ENCODE data around the gene FLT1. TPM values are rescaled to one million over a fixed set of nuclear protein-coding genes. Genes with fewer than 3 reads are reported as not detected.
A peak's percentile ranks its signal among the peaks of the same experiment; 100 is the strongest.

FLT1 gene
- total and polyA plus RNA-seq, 11 donors: 13.1 to 73.2 (median 41.1) TPM

DNA sequence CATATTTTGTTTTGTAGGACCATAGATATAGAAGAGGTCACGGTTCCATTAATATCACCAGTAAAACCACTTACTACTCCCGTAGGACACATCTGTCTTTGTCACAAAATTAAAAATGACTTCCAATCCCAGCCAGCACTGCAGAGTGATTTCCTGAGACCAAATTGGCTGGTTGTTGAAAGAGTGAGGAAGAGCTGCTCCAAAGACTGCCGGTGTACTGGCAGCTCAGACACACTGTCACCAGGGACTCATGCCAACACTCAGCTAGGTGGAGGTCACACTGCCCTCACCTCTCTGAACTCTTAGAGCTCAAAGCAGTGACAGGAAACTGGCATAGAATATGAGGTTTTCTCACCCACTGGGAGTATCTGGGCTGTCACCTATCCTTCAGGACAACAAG, 52.1 kb downstream of the FLT1 start:
- Histone ChIP-seq H3K9me3 (peaks cover 0 to 40% (median 12%) of the 10 kb centered on the region in 12 donors), H3K4me3 (no peak overlapping the region), H3K27me3 (no peaks in the 10 kb centered on the region), H3K4me1 (peaks cover 0 to 37% (median 20%) of the 10 kb centered on the region in 12 donors), H3K27ac (peak overlapping the region in 5 of 12 donors; percentile 1 to 35 (median 17)), H3K36me3 (peaks cover 0 to 25% (median 0%) of the 10 kb centered on the region in 9 donors)
- intact Hi-C loops (cut with DNase I): loop anchor here in 1 of 10 donors (2.0 kb wide), 1 partner anchor 42 kb away; no protein-coding TSS in a partner anchor
- peak in 2 of 5 donors; percentile 26 to 38 for DNase-seq
- no peak for TF ChIP-seq POLR2A (IDR thresholded peaks at IDR 0.05)
- TF ChIP-seq, protein P1, sequence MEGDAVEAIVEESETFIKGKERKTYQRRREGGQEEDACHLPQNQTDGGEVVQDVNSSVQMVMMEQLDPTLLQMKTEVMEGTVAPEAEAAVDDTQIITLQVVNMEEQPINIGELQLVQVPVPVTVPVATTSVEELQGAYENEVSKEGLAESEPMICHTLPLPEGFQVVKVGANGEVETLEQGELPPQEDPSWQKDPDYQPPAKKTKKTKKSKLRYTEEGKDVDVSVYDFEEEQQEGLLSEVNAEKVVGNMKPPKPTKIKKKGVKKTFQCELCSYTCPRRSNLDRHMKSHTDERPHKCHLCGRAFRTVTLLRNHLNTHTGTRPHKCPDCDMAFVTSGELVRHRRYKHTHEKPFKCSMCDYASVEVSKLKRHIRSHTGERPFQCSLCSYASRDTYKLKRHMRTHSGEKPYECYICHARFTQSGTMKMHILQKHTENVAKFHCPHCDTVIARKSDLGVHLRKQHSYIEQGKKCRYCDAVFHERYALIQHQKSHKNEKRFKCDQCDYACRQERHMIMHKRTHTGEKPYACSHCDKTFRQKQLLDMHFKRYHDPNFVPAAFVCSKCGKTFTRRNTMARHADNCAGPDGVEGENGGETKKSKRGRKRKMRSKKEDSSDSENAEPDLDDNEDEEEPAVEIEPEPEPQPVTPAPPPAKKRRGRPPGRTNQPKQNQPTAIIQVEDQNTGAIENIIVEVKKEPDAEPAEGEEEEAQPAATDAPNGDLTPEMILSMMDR (IDR thresholded peaks at IDR 0.05): no peak
- WGBS, 4 donors: 16 to 30% (median 17%) methylated on average over 3 of the region's 3 CpGs
- ATAC-seq: peak in 3 of 4 donors; percentile 73 to 87 (median 84)

DNA sequence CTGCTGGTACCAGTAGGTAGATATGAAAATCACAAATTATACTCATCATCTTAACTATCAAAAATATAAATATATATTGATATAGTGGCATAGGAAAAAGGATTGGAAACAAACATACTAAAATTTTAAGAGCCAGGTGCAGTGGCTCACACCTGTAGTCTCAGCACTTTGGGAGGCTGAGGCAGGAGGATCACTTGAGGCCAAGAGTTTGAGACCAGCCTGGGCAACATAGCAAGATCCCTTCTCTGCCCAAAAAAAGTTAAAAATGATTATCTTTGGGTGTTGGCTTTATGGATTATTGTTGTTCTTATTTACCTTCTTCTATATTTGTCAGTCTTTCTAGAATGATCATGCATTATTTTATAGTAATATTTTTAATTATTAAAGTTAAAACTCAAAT, 53.4 kb downstream of the FLT1 start:
- intact Hi-C loops (cut with DNase I): no loop called here
- H3K36me3 ChIP-seq: peaks cover 0 to 30% (median 0%) of the 10 kb centered on the region in 9 donors

DNA sequence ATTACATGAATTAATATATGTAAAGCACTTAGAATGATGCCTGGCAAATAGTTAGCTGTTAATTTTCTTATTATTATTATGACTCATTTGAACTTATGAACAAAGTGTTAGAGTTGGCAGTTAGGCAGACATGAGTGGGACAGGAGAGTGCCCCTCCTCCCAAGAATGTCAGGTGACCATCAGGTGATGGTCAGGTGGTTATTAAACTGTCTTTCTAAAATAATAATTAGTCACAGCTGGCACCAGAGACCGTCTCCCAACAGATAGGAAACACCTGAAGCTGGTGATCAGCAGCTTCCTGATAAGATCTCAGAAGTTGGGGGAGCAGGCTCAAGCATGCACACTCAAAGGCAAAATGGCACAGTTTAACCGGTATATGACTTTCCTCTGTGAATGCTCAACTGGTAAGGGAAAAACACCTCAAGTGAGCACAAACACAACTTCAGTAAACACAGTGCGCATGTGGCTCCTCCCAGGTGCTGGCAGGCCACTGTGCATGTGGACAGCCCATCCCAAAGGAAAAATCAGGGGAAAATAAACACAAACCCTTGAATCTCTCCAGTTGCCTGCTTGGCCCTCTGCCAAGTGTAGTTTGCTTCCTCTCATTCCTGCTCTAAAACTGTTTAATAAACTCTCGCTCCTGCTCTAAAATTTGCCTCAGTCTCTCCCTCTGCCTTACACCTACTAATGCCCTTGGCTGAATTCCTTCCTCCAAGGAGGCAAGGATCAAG, 54.0 kb downstream of the FLT1 start:
- Histone ChIP-seq H3K27ac (no peak overlapping the region), H3K9me3 (peaks cover 0 to 23% (median 4%) of the 10 kb centered on the region in 12 donors), H3K36me3 (peaks cover 0 to 34% (median 0%) of the 10 kb centered on the region in 9 donors), H3K4me1 (peaks cover 0 to 44% (median 20%) of the 10 kb centered on the region in 12 donors), H3K27me3 (no peaks in the 10 kb centered on the region), H3K4me3 (no peak overlapping the region)
- intact Hi-C loops (cut with DNase I): no loop called here
- ATAC-seq (no peak), DNase-seq (peak in 1 of 5 donors; percentile 30)
- 60 to 68% (median 63%) methylated on average over 4 of the region's 4 CpGs for WGBS, 4 donors
- TF ChIP-seq POLR2A (IDR thresholded peaks at IDR 0.05): no peak
- TF ChIP-seq, protein P1 (IDR thresholded peaks at IDR 0.05): no peak

More for the DNA sequence above, 53.4 kb downstream of the FLT1 start:
- DNase-seq (no peak), ATAC-seq (no peak)
- TF ChIP-seq POLR2A (IDR thresholded peaks at IDR 0.05): no peak
- TF ChIP-seq, protein P1 (IDR thresholded peaks at IDR 0.05): no peak
- peaks cover 0 to 41% (median 20%) of the 10 kb centered on the region in 12 donors for H3K4me1 ChIP-seq
- peaks cover 0 to 29% (median 7%) of the 10 kb centered on the region in 12 donors for H3K9me3 ChIP-seq
- no peak overlapping the region for H3K4me3 ChIP-seq
- no peaks in the 10 kb centered on the region for H3K27me3 ChIP-seq
- no peak overlapping the region for H3K27ac ChIP-seq

DNA sequence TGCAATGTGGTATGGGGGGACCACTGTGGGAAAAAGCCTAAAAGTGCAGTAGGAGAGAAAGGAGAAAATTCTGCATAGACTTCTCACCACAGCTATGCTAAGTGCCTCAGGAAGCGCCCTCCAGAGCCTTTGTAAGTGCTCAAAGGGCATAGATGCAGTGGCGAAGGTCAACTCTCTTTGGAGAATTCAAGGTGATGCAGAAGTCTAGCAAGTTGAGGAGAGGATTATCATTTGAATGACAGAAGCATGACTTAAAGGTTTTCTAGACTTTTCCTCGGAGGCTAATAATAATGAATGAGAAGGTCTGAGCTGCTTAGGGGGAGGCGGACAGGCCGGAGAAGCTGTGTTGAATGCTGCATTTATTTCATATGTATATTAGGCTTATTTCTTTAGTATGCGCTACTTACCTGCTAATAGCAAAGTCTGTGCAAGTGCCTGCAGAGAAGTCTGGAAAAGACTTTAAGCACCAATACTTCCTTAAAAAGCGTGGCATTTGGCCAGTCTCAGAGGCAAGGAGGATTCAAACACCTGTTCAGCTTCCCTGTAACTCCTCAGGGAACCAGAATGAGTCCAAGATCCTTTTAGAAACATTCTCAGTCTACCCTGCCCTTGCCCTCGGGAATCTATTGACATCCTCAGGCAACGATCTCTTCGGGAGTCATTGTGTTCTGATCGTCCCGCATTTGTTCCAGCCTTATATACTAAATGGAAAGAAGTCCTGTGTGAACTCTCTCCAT, 56.2 kb downstream of the FLT1 start:
- H3K4me3 ChIP-seq: no peak overlapping the region
- 63 to 71% (median 65%) methylated on average over 12 of the region's 12 CpGs for WGBS, 4 donors
- TF ChIP-seq, protein P1 (IDR thresholded peaks at IDR 0.05): no peak
- no peak for TF ChIP-seq POLR2A (IDR thresholded peaks at IDR 0.05)
- ATAC-seq: no peak
- intact Hi-C loops (cut with DNase I): no loop called here
- no peaks in the 10 kb centered on the region for H3K27me3 ChIP-seq
- H3K4me1 ChIP-seq: peaks cover 0 to 58% (median 21%) of the 10 kb centered on the region in 12 donors
- DNase-seq: no peak
- H3K36me3 ChIP-seq: peaks cover 0 to 55% (median 5%) of the 10 kb centered on the region in 9 donors
- H3K27ac ChIP-seq: no peak overlapping the region
- peaks cover 0 to 11% (median under 1%) of the 10 kb centered on the region in 12 donors for H3K9me3 ChIP-seq

Data from heart left ventricle (tissue), 16 donors.